HG02852 (cell line): ENCODE results near the gene LRRC1.

Experiments used
- ATAC-seq: cut with Tn5 transposase; IDR thresholded peaks from one replicate; pipeline ENCODE4 v1.9.1; 2021; ENCODE audit warnings: mild to moderate bottlenecking, moderate library complexity; ENCODE audit not compliant: unreplicated experiment

LRRC1 gene

DNA sequence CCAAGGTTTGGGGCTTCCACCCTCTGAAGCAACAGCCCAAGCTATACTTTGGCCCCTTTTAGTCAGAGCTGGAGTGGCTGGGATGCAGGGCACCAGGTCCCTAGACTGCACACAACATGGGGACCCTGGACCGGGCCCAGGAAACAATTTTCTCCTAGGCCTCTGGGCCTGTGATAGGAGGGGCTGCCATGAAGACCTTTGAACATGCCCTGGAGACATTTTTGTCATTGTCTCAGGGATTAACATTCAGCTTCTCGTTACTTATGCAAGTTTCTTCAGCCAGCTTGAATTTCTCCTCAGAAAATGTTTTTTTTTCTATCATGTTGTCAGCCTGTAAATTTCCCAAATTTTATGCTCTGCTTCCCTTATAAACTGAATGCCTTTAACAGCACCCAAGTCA is 82.3 kb downstream of the LRRC1 start:
- no peak for ATAC-seq

DNA sequence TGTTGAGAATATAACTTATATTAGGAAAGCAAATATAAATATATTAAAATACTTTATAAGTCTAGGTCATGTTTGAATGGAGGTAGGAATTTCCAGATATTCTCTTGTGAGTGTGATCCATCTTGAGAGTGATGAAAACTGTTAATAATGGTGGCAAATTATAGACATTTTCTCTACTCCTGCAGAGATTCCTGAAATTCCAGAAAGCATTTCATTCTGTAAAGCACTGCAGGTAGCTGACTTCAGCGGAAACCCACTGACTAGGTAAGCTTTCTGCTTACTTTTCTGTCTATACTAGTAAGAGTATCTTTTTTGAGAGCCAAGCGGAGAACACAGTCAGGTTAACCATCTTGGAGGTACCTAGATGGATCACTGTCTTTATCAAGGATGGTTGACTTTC is 84.0 kb downstream of the LRRC1 start:
- ATAC-seq: no peak

GRCh38 chr6:53879608-53880007 is 84.8 kb downstream of the LRRC1 start:
- no peak for ATAC-seq

- no peak for ATAC-seq
Measured at GRCh38 chr6:53887316-53887715, 92.5 kb downstream of the LRRC1 start.

- no peak for ATAC-seq
Measured at GRCh38 chr6:53888931-53889330, 94.1 kb downstream of the LRRC1 start.

DNA sequence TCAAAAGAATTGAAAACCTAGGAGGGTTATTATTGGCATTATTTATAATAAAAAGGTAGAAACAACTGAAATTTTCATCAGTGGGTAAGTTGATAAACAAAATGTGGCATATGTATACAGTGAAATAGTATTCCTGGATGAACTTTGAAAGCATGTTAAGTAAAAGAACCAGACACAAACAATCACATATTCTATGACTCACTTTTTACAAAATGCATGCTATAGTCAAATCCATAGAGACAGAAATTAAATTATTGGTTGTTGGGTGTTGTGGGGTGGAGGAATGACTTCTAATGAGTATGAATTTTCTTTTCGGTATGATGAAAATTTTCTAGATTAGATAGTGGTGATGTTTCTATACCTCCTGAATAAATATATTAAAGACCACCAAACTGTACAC is 94.6 kb downstream of the LRRC1 start:
- ATAC-seq: no peak

- peak; percentile 68 for ATAC-seq
Measured at GRCh38 chr6:53892707-53893106, 97.9 kb downstream of the LRRC1 start.

DNA sequence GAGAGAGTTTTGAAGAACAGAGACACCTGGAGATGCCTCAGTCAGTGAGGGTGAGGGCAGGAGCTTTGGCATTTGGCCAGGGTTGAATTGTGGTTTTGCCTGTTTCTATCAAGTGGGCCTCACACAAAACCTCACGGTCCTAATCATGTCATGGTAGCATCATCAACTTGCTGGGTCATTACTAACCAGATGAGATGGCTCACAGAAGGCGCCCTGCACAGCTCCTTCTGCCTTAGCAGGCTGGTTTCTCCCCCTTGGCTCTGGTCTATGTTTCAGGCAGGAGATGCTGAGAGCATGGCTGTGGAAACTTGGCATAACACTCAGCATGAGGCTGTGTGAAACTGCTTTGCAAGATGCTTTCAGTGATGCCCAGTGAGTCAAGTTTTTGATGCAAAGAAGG is 99.3 kb downstream of the LRRC1 start:
- ATAC-seq: no peak

- ATAC-seq: no peak
Measured at GRCh38 chr6:53896196-53896595, 101.4 kb downstream of the LRRC1 start.

DNA sequence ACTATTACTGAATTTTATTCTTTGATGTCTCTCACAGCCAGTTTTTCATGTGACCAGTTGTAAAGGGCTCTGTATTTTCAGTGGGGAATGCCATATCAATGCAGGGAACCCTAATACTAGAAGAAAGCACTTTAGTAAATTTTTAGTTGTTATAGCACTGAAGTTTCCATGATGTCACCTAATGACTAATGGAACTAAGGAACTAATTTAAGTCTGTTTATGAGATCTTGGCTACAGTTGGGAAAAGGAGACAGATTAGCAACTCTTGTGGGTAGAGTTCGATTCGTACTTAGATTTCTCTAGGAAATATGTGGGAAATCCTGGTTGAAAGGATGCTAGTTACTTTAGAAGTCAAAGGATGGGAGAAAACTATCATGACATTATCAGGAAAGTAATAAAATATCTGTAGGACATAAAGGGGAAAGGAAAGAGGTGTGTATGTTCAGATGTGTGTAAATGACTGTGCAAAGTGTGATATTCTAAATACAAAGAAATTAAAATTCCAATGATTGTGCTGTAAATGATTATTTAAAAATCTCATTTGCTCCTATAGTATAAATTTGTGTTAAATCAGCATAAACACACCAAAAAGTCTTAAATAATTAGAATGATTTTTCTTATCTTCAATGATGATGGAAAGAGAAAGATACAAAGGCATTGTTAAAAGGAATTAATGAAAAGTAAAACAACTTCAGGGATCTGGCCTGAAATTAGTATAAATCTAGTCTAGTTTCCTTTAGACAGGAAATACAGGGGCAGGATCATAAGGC is 103.4 kb downstream of the LRRC1 start:
- ATAC-seq: no peak

DNA sequence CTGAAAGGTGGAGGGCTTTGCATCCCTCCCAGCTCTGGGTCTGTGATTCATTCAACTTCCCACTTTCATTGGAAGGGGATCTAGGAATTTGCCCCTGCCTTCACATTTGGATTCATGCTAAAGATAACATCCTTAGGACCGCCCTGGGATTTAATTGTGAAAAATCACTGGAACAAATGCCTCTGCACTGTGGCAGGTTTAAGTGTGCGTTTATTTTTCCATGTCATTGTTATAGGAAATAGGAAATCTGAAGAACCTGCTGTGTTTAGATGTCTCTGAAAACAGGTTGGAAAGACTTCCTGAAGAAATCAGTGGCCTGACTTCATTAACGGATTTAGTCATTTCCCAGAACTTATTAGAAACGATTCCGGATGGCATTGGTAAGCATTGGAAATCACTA is 104.7 kb downstream of the LRRC1 start:
- ATAC-seq: no peak

DNA sequence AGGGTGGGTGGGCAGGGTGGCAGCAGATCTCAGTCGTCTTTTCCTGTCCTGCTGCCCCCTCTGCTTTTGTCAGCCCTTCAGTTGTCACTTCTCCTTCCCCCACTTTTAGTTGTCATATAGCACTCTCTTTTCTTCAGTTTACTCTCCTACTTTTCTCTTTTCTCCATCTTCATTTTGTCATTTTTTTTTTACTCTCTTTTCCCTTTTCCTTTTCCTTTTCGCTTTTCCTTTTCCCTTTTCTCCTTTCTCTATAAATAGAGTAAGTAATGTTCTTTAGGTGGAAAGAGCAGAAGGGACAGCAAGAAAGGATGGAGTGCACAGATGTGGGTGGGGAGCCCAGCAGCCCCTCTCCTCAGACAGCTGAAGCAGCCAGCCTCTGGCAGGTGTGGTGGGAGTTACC is 108.6 kb downstream of the LRRC1 start:
- no peak for ATAC-seq

DNA sequence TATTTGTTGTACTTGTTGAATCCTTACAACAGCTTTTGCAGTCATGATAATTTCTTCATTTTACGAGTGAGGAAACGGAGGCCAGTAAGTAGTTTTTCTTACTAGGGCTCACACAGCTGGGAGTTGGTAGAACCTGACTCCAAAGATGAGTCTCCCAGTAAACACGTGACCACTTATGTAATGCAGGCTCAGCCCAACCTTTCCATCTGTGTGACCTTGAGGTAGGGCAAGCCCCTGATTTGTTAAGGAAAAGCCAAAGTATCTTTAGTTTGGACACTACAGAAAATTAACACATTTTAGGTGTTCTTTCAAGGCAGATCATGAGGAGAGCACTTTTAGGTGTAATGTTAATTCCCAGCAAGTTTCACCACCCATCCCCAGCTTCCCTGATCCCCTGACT is 111.3 kb downstream of the LRRC1 start:
- ATAC-seq: no peak

DNA sequence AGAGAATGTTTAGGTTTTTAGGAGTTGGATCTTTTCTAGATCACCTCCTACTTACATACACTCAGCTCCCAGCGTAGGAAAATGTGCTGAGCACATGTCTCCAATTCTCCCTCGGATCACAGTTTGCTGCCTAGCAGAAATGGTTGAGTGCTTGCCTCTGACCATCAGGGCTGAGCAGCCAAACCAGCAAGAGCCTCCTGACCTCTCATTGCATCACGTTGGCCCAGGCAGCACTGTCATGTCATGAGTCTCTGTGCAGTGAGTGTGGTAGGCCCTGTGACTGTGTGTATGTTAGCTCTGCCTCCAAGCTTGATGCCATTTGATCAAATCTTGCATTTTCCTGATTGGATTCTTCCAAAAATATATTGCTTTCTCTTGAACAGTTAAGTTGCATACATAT is 112.0 kb downstream of the LRRC1 start:
- no peak for ATAC-seq

DNA sequence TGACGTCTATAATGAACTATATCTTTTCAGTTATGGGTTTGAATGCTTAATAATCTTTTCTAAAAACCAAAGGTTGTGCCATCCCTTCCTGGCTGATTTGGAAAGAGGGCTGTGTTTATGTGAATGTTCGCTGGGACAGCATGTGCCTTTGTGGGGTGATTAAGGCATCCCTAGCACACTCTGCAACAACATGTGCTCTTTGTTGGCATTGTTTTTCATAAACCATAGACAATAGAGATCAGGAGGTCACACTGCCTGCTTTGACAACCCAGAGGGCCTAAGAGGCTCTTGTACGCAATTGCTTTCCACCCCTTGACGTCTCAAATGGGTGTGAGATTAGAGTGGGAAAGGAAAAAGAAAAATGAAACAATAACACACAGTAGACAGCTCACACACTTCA is 116.0 kb downstream of the LRRC1 start:
- no peak for ATAC-seq

DNA sequence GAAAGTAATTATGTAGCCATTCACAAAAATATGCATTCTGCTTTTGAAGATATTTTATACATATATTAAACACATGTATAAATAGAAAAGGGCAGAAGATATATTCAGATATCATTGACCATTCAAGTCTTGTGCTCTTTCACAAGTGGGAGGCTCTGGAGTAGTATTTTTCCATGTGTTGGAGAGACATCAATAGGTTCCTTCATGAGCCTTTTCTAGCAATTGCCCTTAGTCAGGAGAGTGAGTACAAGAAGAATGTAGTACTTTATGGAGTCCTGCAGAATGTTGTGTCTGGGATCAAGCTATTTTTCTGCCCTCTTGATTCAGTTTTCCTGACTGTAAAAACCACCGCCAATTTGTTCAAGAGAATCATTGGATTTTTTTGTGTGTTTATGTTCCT is 117.9 kb downstream of the LRRC1 start:
- ATAC-seq: no peak

GRCh38 chr6:53913286-53913685 is 118.5 kb downstream of the LRRC1 start:
- ATAC-seq: no peak

GRCh38 chr6:53915026-53915691 is 120.4 kb downstream of the LRRC1 start:
- ATAC-seq: no peak

GRCh38 chr6:53916804-53917463 is 122.1 kb downstream of the LRRC1 start:
- ATAC-seq: no peak

DNA sequence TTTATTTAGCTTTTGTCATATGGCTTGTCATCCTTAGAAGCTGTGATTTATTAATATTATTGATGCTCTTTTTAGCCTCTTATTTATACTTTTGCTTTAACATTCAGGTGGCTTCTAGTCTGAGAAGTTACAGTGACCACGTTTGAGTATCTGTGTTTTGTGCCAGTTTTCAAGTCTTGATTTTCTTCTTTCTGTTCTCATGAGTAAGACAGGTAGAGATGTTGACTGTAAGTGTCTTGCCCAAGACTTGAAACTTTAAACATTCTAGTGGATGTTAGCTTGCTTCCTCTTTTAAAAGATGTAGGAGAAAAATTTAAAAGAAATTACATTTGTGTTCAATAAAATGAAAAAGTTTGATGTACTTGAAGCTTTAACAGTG is 122.6 kb downstream of the LRRC1 start:
- no peak for ATAC-seq

DNA sequence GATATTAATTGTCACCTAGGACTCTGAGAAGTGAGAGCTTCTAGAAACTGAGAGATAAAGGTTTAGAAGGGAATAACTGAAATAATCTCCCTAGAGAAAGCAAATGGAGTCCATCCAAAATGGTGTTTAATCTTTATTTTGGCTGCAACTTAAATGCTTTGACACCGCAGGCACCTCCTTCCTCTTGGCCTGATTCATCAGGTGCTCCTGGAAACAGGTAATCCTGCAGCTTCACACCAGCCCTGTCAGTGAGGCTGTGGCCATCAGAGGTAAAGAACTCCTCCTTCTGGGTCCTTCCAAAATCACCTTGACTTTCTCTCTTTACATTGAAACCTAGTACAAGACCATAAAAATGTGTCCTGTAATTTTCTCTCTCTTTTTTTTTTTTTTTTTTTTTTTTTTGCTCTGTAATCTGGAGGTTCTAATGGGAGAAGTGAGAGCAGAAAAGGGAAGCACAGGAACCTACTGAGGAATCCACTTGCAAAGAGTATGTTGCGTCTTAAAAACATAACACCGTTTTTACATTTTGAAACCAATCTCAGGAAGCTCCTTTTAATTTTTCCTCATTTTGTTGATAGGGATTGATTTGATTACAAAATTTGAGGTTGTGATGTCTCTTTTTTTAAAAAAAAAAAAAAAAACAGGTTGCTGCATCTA is 124.2 kb downstream of the LRRC1 start:
- ATAC-seq: no peak

GRCh38 chr6:53919881-53920360 is 125.1 kb downstream of the LRRC1 start:
- no peak for ATAC-seq
